CD4-positive, alpha-beta T cell treated with Interleukin-15 for 4 hours (primary cell): ENCODE results near the gene CISD3.
"Not testable (repeated sequence)": the region's sequence is repeated elsewhere in the genome, so short reads cannot be mapped to it uniquely, and the experiment has no call there.

Experiments
- DNase-seq: peaks from one replicate; pipeline ENCODE4 v3.0.0-alpha.2; 2020; ENCODE audit warnings: low spot score

The CISD3 gene

DNA sequence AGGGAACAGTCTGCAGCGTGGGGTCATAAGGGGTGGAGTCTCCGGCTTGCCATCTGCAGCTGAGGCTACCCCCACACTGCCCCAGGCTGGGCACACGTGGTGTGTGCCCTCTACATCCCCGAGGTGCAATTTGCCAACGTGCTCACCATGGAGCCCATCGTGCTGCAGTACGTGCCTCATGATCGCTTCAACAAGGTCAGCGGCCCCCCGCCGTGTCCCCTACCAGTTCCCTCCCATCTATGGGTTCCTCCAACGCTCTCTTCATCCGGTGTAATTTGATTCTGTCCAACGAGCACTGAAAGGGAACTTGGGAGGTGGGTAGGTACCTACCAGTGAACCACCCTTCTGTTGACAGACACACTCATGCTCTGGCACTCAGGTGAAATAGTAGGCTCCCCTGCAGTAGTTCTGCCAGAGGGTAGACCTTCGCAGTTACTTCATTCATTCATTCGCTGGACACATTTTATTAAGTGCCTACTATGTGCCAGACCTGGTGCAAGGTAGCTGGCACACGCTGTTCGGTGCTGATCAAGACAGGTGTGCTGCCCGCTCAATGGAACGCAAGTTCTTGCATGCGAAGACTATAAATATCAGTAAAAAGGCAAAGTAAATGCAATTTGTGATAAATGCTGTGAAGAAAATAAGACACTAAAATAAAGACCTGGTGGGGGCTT is 22.3 kb upstream of the CISD3 start:
- no peak for DNase-seq

DNA sequence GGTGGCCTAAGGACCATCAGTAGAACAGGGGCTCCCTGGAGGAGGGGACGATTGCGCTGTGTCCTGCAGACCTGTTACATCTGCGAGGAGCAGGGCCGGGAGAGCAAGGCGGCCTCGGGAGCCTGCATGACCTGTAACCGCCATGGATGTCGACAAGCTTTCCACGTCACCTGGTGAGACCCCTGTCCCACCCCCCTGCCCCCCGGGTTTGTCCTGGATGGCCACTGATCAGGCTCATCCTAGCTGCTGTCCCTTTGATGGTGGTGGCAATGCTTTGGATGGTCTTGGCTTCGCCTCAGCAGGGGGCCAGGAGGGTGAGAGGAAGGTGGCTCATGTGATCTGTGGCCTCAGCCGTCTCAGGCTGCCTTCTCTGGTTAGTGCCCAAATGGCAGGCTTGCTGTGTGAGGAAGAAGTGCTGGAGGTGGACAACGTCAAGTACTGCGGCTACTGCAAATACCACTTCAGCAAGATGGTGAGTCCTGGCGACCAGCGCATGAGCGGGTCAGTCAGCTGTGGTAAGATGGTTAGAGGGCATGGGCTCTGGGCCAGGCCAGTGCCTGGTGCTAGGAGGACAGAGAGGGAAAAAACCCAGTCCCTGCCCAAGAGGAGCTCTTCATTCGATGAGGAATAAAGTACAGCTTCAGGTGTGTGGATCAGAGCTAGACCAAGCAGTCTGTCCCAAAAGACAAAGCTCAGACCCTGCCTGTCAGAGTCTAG is 20.9 kb upstream of the CISD3 start:
- DNase-seq = no peak

DNA sequence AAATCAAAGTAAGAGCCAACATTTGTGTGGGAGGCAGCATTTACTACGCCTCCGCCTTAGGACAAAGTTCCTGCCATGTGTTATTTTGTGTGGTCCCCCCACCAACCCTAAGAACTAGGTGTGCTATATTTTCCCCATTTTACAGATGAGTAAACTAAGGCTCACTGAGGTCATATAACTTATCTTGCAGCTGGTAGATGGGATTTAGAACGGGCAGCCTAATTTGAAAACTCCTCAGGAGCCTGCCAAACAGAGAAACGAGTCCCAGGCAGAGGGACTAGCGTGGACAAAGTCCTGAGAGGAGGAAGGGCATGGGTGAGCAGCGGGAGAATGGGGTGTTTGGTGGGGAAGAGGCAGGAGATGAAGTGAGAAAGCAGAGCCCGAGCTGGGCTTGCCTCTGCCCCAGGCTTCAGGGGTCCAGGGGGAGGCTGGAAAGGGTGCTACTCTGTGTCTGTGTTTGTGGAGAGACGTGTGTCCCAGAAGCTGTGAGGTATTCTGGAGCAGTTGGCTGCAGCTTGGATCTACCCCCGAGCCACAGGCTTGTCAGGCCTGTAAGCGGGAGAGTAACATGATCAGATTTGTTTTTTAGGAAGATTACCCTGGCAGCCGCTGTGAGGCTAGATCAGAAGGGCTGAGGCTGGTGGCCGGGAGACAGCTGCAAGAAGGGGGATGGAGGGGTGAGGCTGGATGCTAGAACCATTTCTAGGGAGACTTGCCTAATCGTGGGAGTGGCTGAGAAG is 20.1 kb upstream of the CISD3 start:
- no peak for DNase-seq

DNA sequence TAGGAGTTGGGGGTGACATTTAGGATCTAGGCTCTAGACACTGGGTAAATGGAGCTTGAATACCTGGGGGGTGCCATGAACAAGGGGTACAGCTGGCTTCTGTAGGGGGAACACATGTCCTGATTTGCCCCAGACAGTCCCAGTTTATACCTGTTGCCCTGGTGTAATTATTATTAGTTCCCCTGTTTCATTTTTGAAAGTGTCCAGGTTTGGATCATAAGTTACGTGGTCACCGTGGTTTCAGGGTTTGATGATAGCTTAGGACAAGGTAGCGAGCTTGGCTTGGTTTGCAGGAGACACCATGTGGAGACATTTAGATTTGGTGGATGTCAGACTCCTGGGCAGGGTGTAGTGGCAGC is 19.6 kb upstream of the CISD3 start:
- DNase-seq = no peak

DNA sequence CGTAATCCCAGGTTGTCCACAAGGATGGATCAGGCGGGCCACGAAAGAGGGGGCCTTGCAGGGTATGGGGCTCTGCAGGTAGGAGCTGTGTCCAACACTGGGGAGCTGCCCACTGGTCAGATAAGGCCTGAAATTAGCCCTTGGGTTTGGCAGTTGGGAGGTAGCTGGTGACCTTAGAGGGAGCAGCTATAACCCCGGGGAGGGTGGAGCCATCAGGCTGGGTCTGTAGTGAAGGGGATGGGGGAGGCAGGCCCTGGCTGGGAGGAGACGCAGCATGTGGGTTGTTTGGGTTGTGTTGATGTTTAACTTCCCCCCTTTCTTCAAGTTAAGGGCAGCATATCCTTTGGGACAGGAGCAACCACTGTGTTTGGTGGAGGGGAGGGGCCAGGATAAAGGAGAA is 19.2 kb upstream of the CISD3 start:
- DNase-seq = no peak

DNA sequence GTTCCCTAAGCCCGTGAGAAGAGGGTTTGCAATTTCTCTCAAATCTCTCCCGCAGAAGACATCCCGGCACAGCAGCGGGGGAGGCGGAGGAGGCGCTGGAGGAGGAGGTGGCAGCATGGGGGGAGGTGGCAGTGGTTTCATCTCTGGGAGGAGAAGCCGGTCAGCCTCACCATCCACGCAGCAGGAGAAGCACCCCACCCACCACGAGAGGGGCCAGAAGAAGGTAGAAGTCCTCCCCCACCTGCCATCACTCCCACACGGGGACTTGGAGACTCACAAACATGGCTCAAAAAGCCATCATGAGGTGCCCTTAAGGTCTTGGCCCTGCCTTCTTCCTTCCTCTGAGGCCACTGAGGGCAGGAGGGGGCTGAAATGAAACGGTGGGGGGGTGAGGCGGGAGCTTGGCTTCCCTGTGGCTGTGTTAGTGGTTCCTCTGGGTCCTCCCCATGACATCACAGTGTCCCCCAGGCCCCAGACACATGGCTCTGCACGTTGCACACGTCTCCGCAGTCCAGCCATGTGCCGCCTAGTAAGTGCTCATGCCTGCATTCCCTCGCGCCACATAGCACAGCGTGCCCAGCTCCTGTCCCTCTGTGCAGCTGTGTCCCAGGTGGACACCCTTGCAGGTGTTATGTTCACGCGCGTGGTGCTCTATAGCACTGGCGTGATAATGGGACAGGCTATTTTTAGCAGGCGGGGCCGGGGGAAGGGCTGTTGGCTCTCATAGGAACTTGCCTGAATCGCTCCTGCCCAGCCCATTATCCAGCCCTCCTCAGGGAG is 18.2 kb upstream of the CISD3 start:
- no peak for DNase-seq

DNA sequence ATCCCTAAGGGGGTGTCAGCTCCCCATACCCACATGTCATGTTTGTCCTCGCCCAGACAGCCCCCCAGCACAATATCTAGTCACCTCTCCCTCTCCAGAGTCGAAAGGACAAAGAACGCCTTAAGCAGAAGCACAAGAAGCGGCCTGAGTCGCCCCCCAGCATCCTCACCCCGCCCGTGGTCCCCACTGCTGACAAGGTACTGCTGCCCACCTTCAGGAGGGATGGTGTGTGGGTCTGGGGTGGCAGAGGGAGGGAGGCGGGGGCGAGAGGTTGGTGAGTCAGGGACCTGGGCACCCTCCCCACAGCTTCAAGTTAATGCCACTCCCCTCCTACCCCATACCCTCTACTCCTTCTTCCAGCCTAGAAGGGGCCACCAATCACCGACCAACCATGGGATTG is 17.5 kb upstream of the CISD3 start:
- no peak for DNase-seq

DNA sequence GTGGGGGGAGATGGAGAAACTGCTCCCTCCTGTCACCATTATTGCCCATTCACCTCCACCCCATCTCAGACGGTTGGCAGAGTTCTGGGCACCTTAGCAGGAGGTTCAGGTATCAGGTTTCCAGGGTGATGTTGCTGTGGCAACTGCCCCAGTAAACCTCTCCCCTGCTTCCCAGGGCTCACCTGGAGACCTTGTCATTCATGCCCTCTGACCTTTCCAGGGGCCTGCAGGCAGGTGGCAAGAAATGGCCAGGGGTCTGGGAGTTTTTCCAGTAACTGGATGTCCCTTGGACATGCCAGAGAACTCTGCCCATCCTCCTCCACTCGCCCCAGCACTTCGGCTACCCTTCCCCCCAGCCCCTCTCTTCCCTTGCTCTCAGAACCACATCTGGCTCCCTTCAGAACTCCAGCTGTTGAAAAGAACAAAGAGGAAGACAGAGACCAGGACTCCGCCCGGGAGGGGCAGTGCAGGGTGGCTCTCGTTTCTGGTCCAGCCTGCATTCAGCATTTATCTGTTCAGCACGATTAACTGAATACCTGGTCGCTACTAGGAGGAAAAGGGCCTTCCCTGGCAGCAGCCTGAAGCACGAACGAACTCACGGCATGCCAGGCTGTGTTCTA is 16.6 kb upstream of the CISD3 start:
- DNase-seq = no peak

DNA sequence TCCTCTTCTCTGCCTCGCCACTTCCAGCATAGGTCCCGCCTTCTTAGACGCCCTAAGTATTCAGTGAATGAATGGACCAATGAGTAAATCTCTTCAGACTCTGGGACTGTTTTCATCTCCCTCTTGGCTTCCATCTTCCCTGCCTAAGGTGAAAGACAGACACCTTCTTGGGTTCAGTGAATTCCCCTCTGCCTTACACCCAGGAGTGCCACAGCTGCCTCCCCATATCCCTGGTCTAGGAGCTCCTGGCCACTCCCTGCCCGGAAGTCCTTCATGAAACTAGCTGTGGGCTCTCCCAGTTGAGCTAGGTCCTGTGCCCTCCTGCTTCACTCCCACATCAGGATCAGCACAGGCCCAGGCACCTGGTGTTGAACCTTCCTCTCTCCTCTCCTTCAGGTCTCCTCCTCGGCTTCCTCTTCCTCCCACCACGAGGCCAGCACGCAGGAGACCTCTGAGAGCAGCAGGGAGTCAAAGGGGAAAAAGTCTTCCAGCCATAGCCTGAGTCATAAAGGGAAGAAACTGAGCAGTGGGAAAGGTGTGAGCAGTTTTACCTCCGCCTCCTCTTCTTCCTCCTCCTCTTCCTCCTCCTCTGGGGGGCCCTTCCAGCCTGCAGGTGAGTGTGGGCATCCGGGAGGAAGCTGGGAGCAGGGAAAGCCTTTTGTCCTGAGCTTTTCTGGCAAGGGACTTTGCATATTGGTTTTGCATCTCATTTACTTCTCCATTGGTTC is 14.8 kb upstream of the CISD3 start:
- DNase-seq = no peak

DNA sequence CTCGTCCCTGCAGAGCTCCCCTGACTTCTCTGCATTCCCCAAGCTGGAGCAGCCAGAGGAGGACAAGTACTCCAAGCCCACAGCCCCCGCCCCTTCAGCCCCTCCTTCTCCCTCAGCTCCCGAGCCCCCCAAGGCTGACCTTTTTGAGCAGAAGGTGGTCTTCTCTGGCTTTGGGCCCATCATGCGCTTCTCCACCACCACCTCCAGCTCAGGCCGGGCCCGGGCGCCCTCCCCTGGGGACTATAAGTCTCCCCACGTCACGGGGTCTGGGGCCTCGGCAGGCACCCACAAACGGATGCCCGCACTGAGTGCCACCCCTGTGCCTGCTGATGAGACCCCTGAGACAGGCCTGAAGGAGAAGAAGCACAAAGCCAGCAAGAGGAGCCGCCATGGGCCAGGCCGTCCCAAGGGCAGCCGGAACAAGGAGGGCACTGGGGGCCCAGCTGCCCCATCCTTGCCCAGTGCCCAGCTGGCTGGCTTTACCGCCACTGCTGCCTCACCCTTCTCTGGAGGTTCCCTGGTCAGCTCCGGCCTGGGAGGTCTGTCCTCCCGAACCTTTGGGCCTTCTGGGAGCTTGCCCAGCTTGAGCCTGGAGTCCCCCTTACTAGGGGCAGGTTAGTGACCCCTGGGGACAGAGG is 13.7 kb upstream of the CISD3 start:
- DNase-seq = no peak

DNA sequence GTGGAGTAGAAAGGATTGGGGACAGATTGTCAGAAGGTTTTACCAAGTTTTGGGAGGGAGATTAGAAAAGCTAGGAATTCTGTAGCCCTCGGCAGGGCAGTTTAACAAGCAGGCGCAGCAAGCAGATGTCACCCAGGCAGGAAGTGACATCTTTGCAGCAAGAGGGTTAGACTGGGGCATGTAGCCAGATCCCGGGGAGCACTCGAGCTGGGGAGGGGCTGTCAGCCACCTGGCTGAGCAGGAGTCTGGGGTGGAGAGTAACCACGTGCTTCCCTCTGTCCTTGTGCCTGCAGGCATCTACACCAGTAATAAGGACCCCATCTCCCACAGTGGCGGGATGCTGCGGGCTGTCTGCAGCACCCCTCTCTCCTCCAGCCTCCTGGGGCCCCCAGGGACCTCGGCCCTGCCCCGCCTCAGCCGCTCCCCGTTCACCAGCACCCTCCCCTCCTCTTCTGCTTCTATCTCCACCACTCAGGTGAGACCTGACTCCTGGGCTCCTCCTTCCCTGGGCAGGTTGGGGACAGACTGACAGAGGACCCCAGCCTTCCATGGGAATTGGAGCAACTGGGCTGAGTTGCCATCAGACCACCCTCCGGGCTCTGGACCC is 12.9 kb upstream of the CISD3 start:
- no peak for DNase-seq

DNA sequence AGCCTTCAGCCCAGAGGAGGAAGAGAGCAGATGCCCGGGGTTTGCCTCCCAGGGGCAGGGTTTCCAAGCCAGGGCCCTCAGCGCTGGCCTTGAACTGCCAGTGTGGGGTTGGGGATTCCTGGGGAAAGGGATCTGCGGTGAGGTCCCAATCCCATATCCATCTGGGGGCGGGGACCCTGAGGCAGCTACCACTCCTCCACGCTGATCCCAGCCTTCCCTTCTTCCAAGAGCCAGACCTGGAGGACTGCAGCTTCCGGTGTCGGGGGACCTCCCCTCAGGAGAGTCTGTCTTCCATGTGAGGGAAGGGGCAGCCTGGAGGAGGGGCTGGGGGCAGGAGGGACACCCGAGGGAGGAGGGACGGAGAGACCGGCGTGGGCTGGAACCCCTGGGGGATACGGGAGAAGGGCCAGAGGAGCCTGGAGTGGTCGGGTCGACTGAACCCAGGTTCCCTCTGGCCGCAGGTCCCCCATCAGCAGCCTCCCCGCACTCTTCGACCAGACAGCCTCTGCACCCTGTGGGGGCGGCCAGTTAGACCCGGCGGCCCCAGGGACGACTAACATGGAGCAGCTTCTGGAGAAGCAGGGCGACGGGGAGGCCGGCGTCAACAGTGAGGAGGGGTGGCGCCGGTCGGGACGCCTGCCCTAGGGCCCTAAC is 10.7 kb upstream of the CISD3 start:
- DNase-seq = no peak

DNA sequence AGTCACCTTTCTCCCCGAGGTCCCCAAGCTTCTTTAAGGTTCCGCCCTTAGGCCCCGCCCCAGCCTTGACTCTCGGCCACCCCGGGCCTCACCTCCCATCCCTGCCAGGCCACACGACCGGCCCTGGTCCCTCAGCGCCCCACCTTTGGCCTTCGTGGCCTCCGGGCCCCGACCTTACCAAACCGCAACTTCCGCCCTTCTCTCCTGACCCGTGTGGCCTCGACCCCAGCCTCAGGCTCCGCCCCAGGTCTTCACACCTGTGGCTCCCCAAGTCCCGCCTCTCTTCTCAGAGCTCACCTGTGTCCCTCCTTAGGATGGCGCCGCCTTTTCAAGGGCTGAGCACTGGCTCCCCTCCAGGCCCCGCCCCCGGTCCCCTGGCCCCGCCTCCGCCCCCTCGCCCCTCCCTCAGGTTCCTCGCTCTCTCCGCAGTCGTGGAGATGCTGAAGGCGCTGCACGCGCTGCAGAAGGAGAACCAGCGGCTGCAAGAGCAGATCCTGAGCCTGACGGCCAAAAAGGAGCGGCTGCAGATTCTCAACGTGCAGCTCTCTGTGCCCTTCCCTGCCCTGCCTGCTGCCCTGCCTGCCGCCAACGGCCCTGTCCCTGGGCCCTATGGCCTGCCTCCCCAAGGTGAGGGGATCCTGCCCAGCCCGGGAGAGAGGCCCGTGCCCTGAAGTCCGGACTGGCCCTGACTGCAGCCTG is 10.0 kb upstream of the CISD3 start:
- DNase-seq = no peak

DNA sequence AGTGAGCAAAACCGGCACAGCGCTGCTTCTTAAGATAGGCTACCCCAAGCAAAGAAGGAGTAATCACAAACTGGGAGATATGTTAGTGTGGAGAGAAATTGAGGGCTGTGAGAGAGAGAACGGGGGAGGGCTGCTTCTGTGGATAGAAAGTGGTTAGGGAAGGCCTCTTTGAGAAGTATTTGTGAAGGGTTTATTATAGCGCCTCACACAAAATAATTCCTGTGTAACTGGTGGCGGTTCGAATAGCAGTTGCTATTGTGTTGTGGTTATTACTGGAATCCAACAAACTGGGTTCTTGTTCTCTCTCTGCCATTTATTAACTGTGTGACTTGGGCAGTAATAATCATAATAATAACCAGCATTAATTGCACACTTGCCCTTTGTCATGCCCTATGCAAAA is 9.2 kb upstream of the CISD3 start:
- no peak for DNase-seq

DNA sequence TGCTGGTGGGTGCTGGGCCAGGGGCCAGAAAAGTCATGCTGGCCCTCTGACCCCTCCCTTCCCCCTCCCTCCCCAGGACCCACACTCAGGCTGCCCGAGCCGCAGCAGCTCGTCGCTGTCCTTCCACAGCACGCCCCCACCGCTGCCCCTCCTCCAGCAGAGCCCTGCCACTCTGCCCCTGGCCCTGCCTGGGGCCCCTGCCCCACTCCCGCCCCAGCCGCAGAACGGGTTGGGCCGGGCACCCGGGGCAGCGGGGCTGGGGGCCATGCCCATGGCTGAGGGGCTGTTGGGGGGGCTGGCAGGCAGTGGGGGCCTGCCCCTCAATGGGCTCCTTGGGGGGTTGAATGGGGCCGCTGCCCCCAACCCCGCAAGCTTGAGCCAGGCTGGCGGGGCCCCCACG is 8.3 kb upstream of the CISD3 start:
- no peak for DNase-seq

DNA sequence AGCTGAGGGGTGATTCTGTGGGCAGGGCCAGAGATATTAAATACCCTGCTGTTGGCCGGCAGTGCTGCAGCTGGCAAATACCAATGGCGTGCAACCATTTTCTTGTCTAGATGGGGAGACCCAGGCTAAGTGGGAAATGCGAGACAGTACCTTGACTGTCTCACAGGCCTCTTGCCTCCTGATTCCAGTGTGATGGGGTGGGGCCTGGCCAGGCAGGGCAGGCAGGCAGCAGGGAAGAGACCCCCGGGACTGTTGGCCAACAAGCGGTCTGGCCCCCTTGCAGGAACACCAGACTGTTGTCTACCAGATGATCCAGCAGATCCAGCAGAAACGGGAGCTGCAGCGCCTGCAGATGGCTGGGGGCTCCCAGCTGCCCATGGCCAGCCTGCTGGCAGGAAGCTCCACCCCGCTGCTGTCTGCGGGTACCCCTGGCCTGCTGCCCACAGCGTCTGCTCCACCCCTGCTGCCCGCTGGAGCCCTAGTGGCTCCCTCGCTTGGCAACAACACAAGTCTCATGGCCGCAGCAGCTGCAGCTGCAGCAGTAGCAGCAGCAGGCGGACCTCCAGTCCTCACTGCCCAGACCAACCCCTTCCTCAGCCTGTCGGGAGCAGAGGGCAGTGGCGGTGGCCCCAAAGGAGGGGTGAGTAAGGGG is 5.7 kb upstream of the CISD3 start:
- no peak for DNase-seq

DNA sequence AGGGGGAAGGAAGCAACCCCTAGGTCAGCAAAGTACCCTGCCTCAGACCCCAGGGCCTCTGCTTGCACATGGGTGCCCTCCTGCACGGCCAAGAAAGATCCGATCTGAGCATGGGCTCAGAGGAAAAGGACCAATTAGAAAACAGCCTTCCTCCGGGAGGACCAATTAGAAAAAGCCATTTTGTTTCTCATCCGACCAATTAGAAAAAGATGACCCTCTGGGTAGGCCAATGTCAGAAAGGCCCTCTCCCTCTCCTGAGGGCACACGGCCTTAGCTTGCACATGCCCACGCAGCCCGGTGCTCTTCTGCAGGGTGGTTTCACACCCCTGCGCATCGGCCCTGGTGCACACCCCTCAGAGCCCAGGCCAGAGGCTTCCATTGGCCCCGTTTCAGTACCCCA is 5.1 kb upstream of the CISD3 start:
- no peak for DNase-seq

DNA sequence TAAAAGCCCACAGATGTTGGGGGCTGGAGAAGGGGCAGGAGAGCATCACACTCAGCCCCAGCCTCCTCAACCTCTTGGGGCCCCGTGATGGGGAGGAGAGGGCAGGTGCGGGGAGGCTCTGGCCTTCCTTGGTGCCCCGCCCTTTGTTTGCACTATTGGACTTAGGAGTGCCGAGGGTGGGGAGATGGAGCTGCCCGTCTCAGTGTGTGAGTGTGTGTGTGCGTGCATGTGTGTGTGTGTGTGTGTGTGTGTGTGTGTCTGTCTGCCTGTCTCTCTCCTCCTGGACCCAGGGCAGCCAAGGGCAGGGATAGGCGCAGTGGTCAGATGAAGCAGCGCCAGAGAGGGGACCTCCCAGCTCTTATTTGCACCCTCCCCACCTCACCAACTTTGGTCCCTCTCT is 4.0 kb upstream of the CISD3 start:
- DNase-seq = not testable (repeated sequence)

DNA sequence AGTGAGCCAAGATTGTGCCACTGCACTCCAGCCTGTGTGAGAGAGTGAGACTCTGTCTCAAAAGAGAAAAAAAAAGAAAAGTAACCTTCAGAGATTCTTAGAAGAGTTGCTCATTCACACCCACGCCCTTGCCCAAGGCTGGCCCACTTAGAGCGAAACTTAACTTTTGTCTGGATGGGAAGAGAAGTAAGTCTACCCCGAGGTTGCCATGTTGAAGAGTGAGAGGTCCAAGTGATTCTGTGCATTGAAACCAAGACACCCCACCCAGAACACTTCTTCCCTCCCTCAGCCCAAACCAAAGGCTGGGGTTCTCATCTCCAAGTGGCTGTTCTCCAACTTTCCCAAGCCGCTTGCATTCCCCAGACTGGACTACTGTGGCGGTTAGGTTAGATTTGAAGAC is 2.4 kb upstream of the CISD3 start:
- peak; percentile 90 for DNase-seq
